GM10266 (cell line): ENCODE results near the gene TBC1D23.
"Not testable (repeated sequence)": the region's sequence is repeated elsewhere in the genome, so short reads cannot be mapped to it uniquely, and the experiment has no call there.

Source experiments
- DNase-seq: peaks from one replicate; pipeline ENCODE4 v3.0.0; 2012; ENCODE audit errors: extremely low spot score
- CTCF ChIP-seq: IDR thresholded peaks from 2 replicates; pipeline ENCODE4 v1.5.1; 2012; ENCODE audit warnings: mild to moderate bottlenecking, low read depth; ENCODE audit not compliant: control insufficient read depth, insufficient read depth; ENCODE audit errors: missing control alignments

The TBC1D23 gene

GRCh38 chr3:100268156-100268555 lies 7.4 kb downstream of the TBC1D23 start:
- DNase-seq = no peak
- TF ChIP-seq CTCF = no peak

GRCh38 chr3:100269001-100269400 lies 8.2 kb downstream of the TBC1D23 start:
- no peak for DNase-seq
- no peak for TF ChIP-seq CTCF

DNA sequence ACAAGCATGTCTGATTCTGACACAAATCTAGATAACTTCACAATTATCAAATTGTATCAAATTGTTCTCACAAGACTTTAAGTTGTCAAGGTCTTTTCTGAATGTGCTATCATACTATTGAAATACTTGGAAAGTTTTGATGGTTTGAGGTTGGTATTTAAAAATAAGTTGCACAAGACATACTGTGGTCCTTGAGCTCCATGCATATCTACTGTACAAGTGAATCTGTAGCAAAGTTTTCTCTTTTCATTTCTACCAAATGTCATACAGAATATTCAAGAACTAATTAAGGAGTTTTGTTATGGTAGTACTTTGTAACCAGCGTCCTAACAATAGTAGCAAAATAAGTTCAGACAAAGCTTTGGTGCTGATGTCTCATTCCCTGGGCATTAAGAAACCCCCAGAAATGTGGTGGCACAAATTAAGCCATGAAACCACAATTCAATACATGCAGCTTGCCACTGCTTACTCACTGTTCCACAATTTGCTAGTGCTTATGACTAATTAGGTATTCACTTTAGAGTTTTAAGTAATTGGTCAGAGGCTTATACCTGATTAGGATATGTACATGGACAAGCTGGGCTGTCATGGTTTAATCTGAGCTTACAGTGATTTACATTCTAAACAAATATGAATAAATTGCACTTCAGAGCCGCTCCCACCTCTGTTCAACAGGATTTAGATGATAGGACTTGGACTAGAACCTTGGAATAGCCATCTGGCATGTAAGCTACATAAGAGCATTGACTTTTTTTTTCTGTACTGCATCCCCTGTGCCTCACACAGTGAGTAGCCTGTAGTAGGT lies 8.8 kb downstream of the TBC1D23 start:
- no peak for DNase-seq
- no peak for TF ChIP-seq CTCF

- TF ChIP-seq CTCF = no peak
- DNase-seq = no peak
Measured at GRCh38 chr3:100270215-100270583, 9.4 kb downstream of the TBC1D23 start.

GRCh38 chr3:100271522-100271921 lies 10.7 kb downstream of the TBC1D23 start:
- no peak for TF ChIP-seq CTCF
- DNase-seq = no peak

DNA sequence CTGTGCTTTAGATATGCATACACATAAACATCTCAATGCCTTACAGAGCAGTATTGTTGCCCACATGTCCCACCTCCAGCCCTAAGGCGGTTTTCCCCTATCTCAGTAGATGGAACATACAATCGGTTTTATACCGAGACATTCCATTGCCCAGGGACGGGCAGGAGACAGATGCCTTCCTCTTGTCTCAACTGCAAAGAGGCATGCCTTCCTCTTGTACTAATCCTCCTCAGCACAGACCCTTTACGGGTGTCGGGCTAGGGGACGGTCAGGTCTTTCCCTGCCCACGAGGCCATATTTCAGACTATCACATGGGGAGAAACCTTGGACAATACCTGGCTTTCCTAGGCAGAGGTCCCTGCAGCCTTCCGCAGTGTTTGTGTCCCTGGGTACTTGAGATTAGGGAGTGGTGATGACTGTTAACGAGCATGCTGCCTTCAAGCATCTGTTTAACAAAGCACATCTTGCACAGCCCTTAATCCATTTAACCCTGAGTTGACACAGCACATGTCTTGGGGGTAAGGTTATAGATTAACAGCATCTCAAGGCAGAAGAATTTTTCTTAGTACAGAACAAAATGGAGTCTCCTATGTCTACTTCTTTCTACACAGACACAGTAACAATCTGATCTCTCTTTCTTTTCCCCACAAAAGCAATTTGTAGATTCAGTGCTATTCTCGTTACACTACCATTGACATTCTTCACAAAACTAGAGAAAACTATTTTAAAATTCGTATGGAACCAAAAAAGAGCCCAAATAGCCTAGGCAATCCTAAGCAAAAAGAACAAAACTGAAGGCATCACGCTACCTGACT lies 12.2 kb downstream of the TBC1D23 start:
- not testable (repeated sequence) for DNase-seq

DNA sequence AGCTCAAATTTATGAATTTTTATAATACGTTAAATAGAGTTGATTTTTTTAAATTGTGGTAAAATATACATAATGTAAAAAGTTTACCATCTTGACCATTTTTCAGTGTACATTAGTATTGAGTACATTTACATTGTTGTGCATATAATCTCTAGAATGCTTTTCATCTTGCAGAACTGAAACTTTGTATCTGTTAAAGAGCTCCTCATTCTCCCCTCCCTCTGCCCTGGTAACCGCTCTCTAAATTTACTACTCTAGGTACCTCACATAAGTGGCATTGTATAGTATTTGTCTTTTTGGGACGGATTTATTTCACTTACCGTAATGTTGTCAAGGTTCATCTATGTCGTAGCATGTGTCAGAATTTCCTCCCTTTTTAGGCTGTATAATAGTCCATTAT lies 13.6 kb downstream of the TBC1D23 start:
- no peak for TF ChIP-seq CTCF
- DNase-seq = no peak
